Esophagus squamous epithelium (tissue), 4 donors: ENCODE measurements around the gene EPG5.

Experiments used
- POLR2A ChIP-seq, 4 donors: fragments of 450-650 bp; IDR thresholded peaks; one replicate each; pipeline ENCODE4 v1.6.1; 2017; ENCODE audit warnings: antibody characterized with exemption in 4 of 4, mild to moderate bottlenecking in 4 of 4, moderate library complexity in 3 of 4
- TF ChIP-seq, protein P1 (sequence below), 6 experiments: fragments of 450-650 bp in 4 of 6; fragments of 200-600 bp in 2 of 6; sonication (generic) in 2 of 6; IDR thresholded peaks; one replicate each; pipeline ENCODE4 v1.5.1; 2016 to 2019; ENCODE audit warnings: antibody characterized with exemption in 6 of 6, mild to moderate bottlenecking in 4 of 6, moderate library complexity in 4 of 6

DNA sequence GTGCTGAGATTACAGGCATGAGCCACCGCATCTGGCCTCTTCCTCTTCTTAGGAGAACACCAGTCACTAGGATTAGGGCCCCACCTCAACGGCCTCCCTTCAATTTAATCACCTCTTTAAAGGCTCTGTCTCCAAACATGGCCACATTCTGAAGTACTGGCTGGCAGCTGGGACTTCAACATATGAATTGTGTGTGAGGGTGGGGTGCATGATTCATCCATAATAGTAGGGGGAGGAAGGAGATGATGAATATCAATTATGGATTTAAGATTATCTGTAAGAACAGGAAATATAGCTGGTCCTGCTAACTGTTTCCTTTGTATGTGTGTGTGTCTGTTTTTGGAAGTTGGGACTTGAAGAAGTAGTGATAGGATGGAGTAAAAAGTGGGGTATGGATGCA lies 14.7 kb upstream of the EPG5 start:
- TF ChIP-seq, protein P1, sequence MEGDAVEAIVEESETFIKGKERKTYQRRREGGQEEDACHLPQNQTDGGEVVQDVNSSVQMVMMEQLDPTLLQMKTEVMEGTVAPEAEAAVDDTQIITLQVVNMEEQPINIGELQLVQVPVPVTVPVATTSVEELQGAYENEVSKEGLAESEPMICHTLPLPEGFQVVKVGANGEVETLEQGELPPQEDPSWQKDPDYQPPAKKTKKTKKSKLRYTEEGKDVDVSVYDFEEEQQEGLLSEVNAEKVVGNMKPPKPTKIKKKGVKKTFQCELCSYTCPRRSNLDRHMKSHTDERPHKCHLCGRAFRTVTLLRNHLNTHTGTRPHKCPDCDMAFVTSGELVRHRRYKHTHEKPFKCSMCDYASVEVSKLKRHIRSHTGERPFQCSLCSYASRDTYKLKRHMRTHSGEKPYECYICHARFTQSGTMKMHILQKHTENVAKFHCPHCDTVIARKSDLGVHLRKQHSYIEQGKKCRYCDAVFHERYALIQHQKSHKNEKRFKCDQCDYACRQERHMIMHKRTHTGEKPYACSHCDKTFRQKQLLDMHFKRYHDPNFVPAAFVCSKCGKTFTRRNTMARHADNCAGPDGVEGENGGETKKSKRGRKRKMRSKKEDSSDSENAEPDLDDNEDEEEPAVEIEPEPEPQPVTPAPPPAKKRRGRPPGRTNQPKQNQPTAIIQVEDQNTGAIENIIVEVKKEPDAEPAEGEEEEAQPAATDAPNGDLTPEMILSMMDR (IDR thresholded peaks at IDR 0.05), result no peak
- TF ChIP-seq POLR2A (IDR thresholded peaks at IDR 0.05), result no peak
